Hair follicle dermal papilla cell (primary cell): ENCODE results near the gene MAT1A. TPM values are rescaled to one million over a fixed set of nuclear protein-coding genes. Genes with fewer than 3 reads are reported as not detected.

ENCODE experiments used
- total RNA-seq: library from RNA; depleted of rRNA; stranded (reverse); fragments of >200 nt; gene quantifications from 2 replicates; pipeline ENCODE4 v1.2.3, GENCODE V29; 2012

The MAT1A gene
- not detected in 2 replicates for total RNA-seq

DNA sequence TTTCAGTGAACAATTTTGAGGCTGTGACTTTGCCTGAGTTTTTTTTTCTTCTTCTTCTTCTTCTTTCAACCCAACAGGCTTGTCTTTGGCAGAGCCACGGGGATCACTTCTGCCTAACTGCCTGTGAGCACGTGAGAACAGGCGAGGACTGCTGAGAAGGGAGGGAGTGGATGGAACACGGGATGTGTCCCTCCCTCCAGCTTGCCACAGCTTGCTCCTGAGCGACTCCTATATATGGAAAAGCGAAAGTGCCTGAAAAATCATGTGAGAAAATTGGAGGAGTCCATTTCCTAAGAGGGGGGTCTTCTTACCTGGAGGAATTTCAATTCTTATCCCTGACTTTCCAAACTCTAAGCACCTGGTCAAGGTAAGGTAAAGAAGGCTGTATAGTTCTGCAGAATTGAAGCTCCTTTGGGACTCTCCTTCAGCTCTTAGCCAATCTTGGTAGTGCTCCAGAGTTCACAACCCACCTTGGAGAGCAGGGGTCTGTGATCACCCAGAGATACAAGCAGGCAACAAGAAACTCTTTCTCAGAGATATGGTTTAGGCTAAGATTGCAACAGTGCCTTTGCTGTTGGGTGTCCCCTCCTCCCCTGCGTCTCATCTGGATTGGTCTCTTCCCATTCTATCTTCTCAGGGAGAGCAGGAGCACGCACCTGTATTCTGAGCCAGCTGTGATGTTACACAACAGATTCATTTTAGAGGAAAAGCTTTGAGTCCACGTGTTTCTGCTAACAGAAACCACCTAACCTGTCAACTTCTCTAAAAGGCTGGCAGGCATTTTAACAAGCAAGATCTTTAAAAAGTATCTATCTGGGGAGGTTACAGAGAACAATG is at the start of gene MAT1A:
Gene MAT1A (minus strand): TSS at position 208 of the 837 bp plus-strand sequence. CDS start 235 bp downstream, outside the sequence.

Other genes starting within 250 kb of the MAT1A start
- gene TMEM254, start 211.0 kb downstream of the MAT1A start, total RNA-seq, result 11.2 and 15.1 TPM in 2 replicates
- gene PLAC9, start 156.9 kb downstream of the MAT1A start, total RNA-seq, result 17.2 and 21.5 TPM in 2 replicates
- 149 and 172 TPM in 2 replicates for gene ANXA11, start 84.1 kb downstream of the MAT1A start, total RNA-seq
- gene DYDC1, start 67.1 kb upstream of the MAT1A start, total RNA-seq, result not detected in 2 replicates
- not detected in 2 replicates for gene DYDC2, start 67.1 kb upstream of the MAT1A start, total RNA-seq
- 20.4 and 23.0 TPM in 2 replicates for gene PRXL2A, start 118.9 kb upstream of the MAT1A start, total RNA-seq
- gene TSPAN14, start 164.7 kb upstream of the MAT1A start, total RNA-seq, result 49.0 and 53.2 TPM in 2 replicates
- gene SH2D4B, start 248.2 kb upstream of the MAT1A start, total RNA-seq, result not detected in 2 replicates